ENCODE measurements around the gene NKAIN2.
"Not testable (repeated sequence)": the region's sequence is repeated elsewhere in the genome, so short reads cannot be mapped to it uniquely, and the experiment has no call there.

Gene NKAIN2

DNA sequence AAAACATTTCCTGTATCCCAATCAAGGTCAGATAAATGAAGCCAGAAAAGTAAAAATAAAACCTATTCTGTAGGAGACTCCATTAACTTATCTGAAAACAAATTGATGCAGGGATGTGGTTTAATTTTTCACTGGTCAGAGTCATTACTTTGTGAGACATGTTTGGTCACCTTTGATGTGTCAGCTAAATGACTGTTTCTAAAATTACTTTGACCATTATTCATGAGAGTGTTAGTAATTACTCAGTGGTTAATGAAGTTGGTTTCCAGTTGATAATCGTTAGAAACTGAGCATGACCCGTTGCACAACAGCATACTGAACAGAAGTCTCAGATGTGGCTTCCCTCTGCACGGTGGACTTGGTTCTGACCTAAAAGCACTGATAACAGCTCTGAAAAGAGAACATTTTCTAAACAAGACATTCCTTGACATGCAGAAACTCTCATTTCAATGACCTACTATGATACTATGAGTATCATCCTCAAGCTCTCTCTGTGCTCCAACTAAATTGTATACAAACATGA, 748.1 kb downstream of the NKAIN2 start:
- Histone ChIP-seq H3K9ac (ENCODE audit: low read length) (no peak overlapping the region), H3F3A (ENCODE audit: insufficient read depth, low read length) (no peaks in the 10 kb centered on the region), H3K27ac (ENCODE audit: low read length) (no peak overlapping the region), H2AFZ (ENCODE audit: low read length) (no peak overlapping the region), H3K4me2 (ENCODE audit: low read depth, low read length) (no peak overlapping the region), H3K36me3 (replicated peaks; ENCODE audit: insufficient read depth, low read length) (no peaks in the 10 kb centered on the region), H4K20me1 (ENCODE audit: insufficient read depth, low read length) (no peaks in the 10 kb centered on the region), H3K9me2 (replicated peaks; ENCODE audit: insufficient read depth, low read length) (no peaks in the 10 kb centered on the region), H3K9me3 (replicated peaks; ENCODE audit: insufficient read depth, low read length) (no peaks in the 10 kb centered on the region), H3K79me2 (ENCODE audit: low read length) (no peaks in the 10 kb centered on the region), H3K27me3 (replicated peaks; ENCODE audit: insufficient read depth, low read length) (no peaks in the 10 kb centered on the region), H3K4me3 (ENCODE audit: low read length) (no peak overlapping the region), H3K4me1 (ENCODE audit: low read length) (0 out of 2 replicates have a peak, but pooled peaks cover 3% of the 10 kb centered on the region)
- peak; percentile 7 for DNase-seq
- TF ChIP-seq EZH2 (optimal IDR thresholded peaks at IDR 0.05; ENCODE audit: low read depth, low read length) (no peak), EZH2phosphoT487 (IDR thresholded peaks at IDR 0.05; ENCODE audit: low read length) (no peak)
- TF ChIP-seq, protein P1, sequence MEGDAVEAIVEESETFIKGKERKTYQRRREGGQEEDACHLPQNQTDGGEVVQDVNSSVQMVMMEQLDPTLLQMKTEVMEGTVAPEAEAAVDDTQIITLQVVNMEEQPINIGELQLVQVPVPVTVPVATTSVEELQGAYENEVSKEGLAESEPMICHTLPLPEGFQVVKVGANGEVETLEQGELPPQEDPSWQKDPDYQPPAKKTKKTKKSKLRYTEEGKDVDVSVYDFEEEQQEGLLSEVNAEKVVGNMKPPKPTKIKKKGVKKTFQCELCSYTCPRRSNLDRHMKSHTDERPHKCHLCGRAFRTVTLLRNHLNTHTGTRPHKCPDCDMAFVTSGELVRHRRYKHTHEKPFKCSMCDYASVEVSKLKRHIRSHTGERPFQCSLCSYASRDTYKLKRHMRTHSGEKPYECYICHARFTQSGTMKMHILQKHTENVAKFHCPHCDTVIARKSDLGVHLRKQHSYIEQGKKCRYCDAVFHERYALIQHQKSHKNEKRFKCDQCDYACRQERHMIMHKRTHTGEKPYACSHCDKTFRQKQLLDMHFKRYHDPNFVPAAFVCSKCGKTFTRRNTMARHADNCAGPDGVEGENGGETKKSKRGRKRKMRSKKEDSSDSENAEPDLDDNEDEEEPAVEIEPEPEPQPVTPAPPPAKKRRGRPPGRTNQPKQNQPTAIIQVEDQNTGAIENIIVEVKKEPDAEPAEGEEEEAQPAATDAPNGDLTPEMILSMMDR (IDR thresholded peaks at IDR 0.05; ENCODE audit: low read length) = no peak

DNA sequence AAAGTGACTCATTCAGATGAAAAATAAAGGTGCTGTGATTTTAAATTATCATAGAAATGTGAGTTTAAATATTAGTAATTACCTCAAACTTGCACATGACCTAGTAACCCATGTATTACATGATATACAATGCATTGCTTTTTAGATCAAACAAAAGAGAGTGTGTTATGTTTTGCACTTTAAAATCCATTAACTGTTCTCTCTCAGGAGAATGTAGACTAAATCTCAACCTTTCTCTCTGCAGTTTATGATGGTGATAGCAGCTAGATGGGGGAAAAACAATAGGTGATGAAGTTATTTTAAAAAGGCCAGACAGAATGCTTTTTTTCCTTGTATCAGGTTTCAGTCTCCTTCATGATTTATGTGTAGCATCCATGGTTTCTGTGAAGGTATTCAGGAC, 754.2 kb downstream of the NKAIN2 start:
- no peak overlapping the region for H3K4me3 ChIP-seq (ENCODE audit: low read length)
- H3K9me2 ChIP-seq (replicated peaks; ENCODE audit: insufficient read depth, low read length) = no peaks in the 10 kb centered on the region
- no peaks in the 10 kb centered on the region for H3K4me1 ChIP-seq (ENCODE audit: low read length)
- H3K9me3 ChIP-seq (replicated peaks; ENCODE audit: insufficient read depth, low read length) = no peaks in the 10 kb centered on the region
- no peak for DNase-seq
- no peak overlapping the region for H2AFZ ChIP-seq (ENCODE audit: low read length)
- H3K27ac ChIP-seq (ENCODE audit: low read length) = no peak overlapping the region
- H3K79me2 ChIP-seq (ENCODE audit: low read length) = no peaks in the 10 kb centered on the region
- H3F3A ChIP-seq (ENCODE audit: insufficient read depth, low read length) = no peaks in the 10 kb centered on the region
- H3K4me2 ChIP-seq (ENCODE audit: low read depth, low read length) = no peak overlapping the region
- H3K27me3 ChIP-seq (replicated peaks; ENCODE audit: insufficient read depth, low read length) = no peaks in the 10 kb centered on the region
- H3K36me3 ChIP-seq (replicated peaks; ENCODE audit: insufficient read depth, low read length) = no peaks in the 10 kb centered on the region
- no peak overlapping the region for H3K9ac ChIP-seq (ENCODE audit: low read length)
- TF ChIP-seq, protein P1 (IDR thresholded peaks at IDR 0.05; ENCODE audit: low read length) = no peak
- TF ChIP-seq EZH2 (optimal IDR thresholded peaks at IDR 0.05; ENCODE audit: low read depth, low read length) (no peak), EZH2phosphoT487 (IDR thresholded peaks at IDR 0.05; ENCODE audit: low read length) (no peak)
- no peaks in the 10 kb centered on the region for H4K20me1 ChIP-seq (ENCODE audit: insufficient read depth, low read length)

DNA sequence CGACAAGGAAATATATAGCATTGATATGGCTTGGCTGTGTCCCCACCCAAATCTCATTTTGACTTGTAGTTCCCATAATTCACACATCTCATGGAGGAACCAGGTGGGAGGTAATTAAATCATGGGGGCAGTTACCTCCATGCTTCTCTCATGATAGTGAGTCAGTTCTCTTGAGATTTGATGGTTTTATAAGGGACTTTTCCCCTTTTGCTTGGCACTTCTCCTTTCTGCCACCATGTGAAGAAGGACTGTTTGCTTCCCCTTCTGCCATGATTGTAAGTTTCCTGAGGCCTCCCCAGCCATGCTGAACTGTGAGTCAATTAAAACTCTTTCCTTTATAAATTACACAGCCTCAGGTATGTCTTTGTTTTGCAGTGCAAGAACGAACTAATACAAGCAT, 756.4 kb downstream of the NKAIN2 start:
- DNase-seq; H3K27ac ChIP-seq (ENCODE audit: low read length); H3K27me3 ChIP-seq (replicated peaks; ENCODE audit: insufficient read depth, low read length); H3K4me2 ChIP-seq (ENCODE audit: low read depth, low read length); H3F3A ChIP-seq (ENCODE audit: insufficient read depth, low read length); H4K20me1 ChIP-seq (ENCODE audit: insufficient read depth, low read length); H3K9me2 ChIP-seq (replicated peaks; ENCODE audit: insufficient read depth, low read length); H3K79me2 ChIP-seq (ENCODE audit: low read length); H2AFZ ChIP-seq (ENCODE audit: low read length); H3K4me1 ChIP-seq (ENCODE audit: low read length); H3K36me3 ChIP-seq (replicated peaks; ENCODE audit: insufficient read depth, low read length); H3K4me3 ChIP-seq (ENCODE audit: low read length); H3K9me3 ChIP-seq (replicated peaks; ENCODE audit: insufficient read depth, low read length); H3K9ac ChIP-seq (ENCODE audit: low read length): not testable (repeated sequence)

DNA sequence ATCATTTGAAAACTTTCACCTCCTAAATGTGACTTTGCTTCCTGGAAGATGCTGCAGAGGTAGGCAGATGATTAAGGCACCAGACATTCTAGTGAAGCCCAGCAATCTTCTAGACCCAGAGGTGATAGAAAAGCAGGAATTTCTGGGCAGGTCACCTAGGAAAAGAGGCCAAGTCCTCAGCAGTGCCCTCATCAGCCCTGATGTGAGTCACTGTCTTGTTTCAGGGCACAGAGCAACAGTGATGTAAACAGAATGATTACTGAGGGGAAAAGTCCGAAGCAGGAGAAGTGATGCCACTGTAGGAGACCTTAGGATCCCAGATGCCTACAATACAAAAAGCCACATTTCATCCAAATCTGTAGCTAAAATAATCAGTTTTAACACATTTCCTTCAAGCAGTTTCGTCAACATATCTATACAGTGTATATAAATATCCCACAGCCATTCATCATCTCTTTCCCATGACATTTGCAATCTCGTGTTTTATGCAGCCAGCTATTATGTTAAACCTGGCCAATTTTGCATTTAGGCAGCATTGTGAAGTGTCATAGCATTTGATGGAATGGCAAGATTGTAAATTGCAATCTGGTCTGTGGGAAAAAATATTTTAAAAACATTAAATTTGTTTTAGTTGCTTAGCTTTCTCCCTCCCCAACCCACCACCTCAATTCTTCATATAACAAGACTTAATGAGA, 757.4 kb downstream of the NKAIN2 start:
- no peak overlapping the region for H2AFZ ChIP-seq (ENCODE audit: low read length)
- H3K4me3 ChIP-seq (ENCODE audit: low read length) = no peak overlapping the region
- TF ChIP-seq EZH2phosphoT487 (IDR thresholded peaks at IDR 0.05; ENCODE audit: low read length) (no peak), EZH2 (optimal IDR thresholded peaks at IDR 0.05; ENCODE audit: low read depth, low read length) (no peak)
- TF ChIP-seq, protein P1 (IDR thresholded peaks at IDR 0.05; ENCODE audit: low read length) = no peak
- H3K27me3 ChIP-seq (replicated peaks; ENCODE audit: insufficient read depth, low read length) = no peaks in the 10 kb centered on the region
- H3K79me2 ChIP-seq (ENCODE audit: low read length) = no peaks in the 10 kb centered on the region
- no peaks in the 10 kb centered on the region for H3K4me1 ChIP-seq (ENCODE audit: low read length)
- H3K27ac ChIP-seq (ENCODE audit: low read length) = no peak overlapping the region
- no peaks in the 10 kb centered on the region for H4K20me1 ChIP-seq (ENCODE audit: insufficient read depth, low read length)
- H3K4me2 ChIP-seq (ENCODE audit: low read depth, low read length) = no peak overlapping the region
- no peaks in the 10 kb centered on the region for H3K36me3 ChIP-seq (replicated peaks; ENCODE audit: insufficient read depth, low read length)
- DNase-seq = no peak
- no peaks in the 10 kb centered on the region for H3K9me2 ChIP-seq (replicated peaks; ENCODE audit: insufficient read depth, low read length)
- no peaks in the 10 kb centered on the region for H3K9me3 ChIP-seq (replicated peaks; ENCODE audit: insufficient read depth, low read length)
- no peak overlapping the region for H3K9ac ChIP-seq (ENCODE audit: low read length)
- no peaks in the 10 kb centered on the region for H3F3A ChIP-seq (ENCODE audit: insufficient read depth, low read length)
